MM.1S (cell line): ENCODE results near the gene TUBA4B.

ENCODE experiments used
- DNase-seq: peaks from one replicate; pipeline ENCODE4 v3.0.0-alpha.2; 2015
- H2AFZ ChIP-seq: fragments of 300-600 bp; sonication (generic); 2 replicates; pipeline ENCODE4 v1.6.0; 2016; ENCODE audit warnings: antibody characterized with exemption, low read length
- H3F3A ChIP-seq: fragments of 300-600 bp; sonication (generic); 2 replicates; pipeline ENCODE4 v1.6.1; 2016; ENCODE audit warnings: mild to moderate bottlenecking, antibody characterized with exemption, low read length, moderate library complexity, mixed read lengths; ENCODE audit not compliant: insufficient read depth
- H3K27ac ChIP-seq: fragments of 300-600 bp; sonication (generic); 2 replicates; pipeline ENCODE4 v1.5.1; 2016; ENCODE audit warnings: mild to moderate bottlenecking, low read length
- H3K27me3 ChIP-seq: fragments of 300-600 bp; sonication (generic); replicated peaks from 2 replicates; pipeline ENCODE4 v1.6.0; 2016; ENCODE audit warnings: low read length; ENCODE audit not compliant: insufficient read depth
- H3K36me3 ChIP-seq: fragments of 300-600 bp; sonication (generic); replicated peaks from 2 replicates; pipeline ENCODE4 v1.6.1; 2016; ENCODE audit warnings: mild to moderate bottlenecking, low read length, mixed read lengths; ENCODE audit not compliant: insufficient read depth
- H3K4me1 ChIP-seq: fragments of 300-600 bp; sonication (generic); 2 replicates; pipeline ENCODE4 v1.6.1; 2016; ENCODE audit warnings: low read length, mixed read lengths
- H3K4me2 ChIP-seq: fragments of 300-600 bp; sonication (generic); 2 replicates; pipeline ENCODE4 v1.6.0; 2016; ENCODE audit warnings: low read depth, low read length
- H3K4me3 ChIP-seq: fragments of 300-600 bp; sonication (generic); 2 replicates; pipeline ENCODE4 v1.5.1; 2016; ENCODE audit warnings: low read length, mixed read lengths
- H3K79me2 ChIP-seq: fragments of 300-600 bp; sonication (generic); 2 replicates; pipeline ENCODE4 v1.6.1; 2016; ENCODE audit warnings: mixed run types, low read length, mixed read lengths
- H3K9ac ChIP-seq: fragments of 300-600 bp; sonication (generic); 2 replicates; pipeline ENCODE4 v1.6.1; 2016; ENCODE audit warnings: low read length, mixed read lengths
- H3K9me2 ChIP-seq: fragments of 300-600 bp; sonication (generic); replicated peaks from 2 replicates; pipeline ENCODE4 v1.6.1; 2016; ENCODE audit warnings: mild to moderate bottlenecking, low read length, mixed read lengths; ENCODE audit not compliant: insufficient read depth
- H3K9me3 ChIP-seq: fragments of 300-600 bp; sonication (generic); replicated peaks from 2 replicates; pipeline ENCODE4 v1.6.1; 2016; ENCODE audit warnings: mild to moderate bottlenecking, low read length, mixed read lengths; ENCODE audit not compliant: insufficient read depth
- H4K20me1 ChIP-seq: fragments of 300-600 bp; sonication (generic); 2 replicates; pipeline ENCODE4 v1.6.1; 2016; ENCODE audit warnings: mild to moderate bottlenecking, low read length, moderate library complexity, mixed read lengths; ENCODE audit not compliant: insufficient read depth
- EZH2 ChIP-seq: fragments of 300-600 bp; sonication (generic); optimal IDR thresholded peaks from 2 replicates; pipeline ENCODE3; 2017; ENCODE audit warnings: low read depth, mild to moderate bottlenecking, antibody characterized with exemption, low read length, mixed read lengths
- EZH2phosphoT487 ChIP-seq: fragments of 300-600 bp; sonication (generic); IDR thresholded peaks from 2 replicates; pipeline ENCODE4 v1.6.1; 2018; ENCODE audit warnings: antibody characterized with exemption, low read length
- TF ChIP-seq, protein P1 (sequence below): fragments of 300-600 bp; sonication (generic); IDR thresholded peaks from 2 replicates; pipeline ENCODE4 v1.5.1; 2016; ENCODE audit warnings: antibody characterized with exemption, low read length, mixed read lengths

TUBA4B gene

DNA sequence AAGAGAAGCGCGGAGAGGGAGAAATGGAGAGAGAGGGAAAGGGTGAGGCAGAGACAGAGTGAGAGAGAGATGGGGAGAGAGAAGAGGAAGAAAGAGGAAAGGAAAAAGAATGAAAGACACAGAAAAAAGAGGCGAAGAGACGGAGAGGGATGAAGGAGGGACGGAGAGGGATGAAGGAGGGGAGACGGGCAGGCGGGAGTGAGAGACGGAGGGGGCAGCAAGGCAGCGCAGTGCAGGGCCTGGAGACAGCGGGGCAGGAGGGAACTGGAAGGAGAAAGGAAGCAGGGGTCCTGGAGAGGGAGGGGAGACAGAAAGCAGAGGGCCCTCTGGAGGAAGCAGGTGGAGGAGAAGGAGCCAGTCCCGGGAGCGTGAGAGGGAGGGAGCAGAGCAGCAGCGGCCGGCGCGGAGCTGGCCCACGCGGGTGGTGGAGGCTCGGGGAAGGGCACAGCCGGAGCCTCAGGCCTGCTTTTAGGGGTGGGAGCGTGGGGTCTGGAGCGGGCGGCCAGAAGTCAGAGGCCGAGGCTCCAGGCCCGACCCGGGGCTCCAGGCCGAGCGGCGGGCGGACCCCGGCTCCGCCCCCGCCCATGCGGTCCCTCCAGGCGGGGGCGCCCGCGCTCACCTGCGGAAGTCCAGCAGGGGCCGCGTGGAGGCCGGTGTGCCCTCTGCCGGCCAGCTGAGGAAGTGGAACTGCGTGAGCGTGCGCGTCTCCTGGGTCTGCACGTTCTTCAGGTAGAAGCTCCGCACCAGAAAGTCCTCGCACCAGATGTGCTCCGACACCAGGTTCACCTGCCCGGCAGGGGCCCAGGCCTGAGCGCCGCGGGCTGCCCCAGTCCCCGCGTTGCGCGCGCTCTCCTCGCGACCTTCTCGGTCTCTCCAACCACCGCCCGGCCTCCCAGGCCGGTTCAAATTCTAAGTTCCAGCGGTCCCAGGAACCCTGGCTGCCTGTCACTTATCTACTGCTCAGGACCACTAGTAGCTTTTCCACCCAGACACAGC, 41.6 kb downstream of the TUBA4B start:
- no peaks in the 10 kb centered on the region for H3K36me3 ChIP-seq
- DNase-seq, result peak; percentile 94
- H3K9ac ChIP-seq, result peak overlapping the region; percentile 78
- no peaks in the 10 kb centered on the region for H4K20me1 ChIP-seq
- peaks cover 26% of the 10 kb centered on the region for H3K27me3 ChIP-seq
- H3K4me1 ChIP-seq, result peaks cover 15% of the 10 kb centered on the region
- no peaks in the 10 kb centered on the region for H3K9me2 ChIP-seq
- no peaks in the 10 kb centered on the region for H3K79me2 ChIP-seq
- H3K27ac ChIP-seq, result no peak overlapping the region
- H3K4me2 ChIP-seq, result peak overlapping the region; percentile 97
- H3K9me3 ChIP-seq, result no peaks in the 10 kb centered on the region
- H2AFZ ChIP-seq, result peak overlapping the region; percentile 90
- peak overlapping the region; percentile 73 for H3K4me3 ChIP-seq
- H3F3A ChIP-seq, result peaks cover 5% of the 10 kb centered on the region; the same call in 1 of the 2 replicates
- TF ChIP-seq EZH2, result no peak
- TF ChIP-seq, protein P1, sequence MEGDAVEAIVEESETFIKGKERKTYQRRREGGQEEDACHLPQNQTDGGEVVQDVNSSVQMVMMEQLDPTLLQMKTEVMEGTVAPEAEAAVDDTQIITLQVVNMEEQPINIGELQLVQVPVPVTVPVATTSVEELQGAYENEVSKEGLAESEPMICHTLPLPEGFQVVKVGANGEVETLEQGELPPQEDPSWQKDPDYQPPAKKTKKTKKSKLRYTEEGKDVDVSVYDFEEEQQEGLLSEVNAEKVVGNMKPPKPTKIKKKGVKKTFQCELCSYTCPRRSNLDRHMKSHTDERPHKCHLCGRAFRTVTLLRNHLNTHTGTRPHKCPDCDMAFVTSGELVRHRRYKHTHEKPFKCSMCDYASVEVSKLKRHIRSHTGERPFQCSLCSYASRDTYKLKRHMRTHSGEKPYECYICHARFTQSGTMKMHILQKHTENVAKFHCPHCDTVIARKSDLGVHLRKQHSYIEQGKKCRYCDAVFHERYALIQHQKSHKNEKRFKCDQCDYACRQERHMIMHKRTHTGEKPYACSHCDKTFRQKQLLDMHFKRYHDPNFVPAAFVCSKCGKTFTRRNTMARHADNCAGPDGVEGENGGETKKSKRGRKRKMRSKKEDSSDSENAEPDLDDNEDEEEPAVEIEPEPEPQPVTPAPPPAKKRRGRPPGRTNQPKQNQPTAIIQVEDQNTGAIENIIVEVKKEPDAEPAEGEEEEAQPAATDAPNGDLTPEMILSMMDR, result peak; percentile 96

DNA sequence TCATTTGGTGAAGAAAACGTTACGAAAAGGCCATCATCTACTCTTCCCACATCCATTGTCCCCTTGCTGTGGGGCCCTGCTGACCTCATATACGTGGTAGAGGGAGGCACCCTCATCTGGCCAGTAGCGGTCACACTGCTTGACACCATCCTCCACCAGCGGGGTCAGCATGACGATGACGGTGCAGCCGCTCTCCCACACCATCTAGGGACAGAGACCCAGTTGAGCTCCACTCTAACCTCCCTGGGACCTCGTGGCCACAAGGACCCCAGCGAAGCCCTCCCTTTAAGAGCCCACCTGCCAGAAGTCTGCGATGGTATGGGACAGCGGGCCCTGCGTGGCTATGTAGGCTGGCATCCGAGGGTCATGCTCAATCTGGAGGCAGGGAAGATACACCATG, 43.1 kb downstream of the TUBA4B start:
- no peak overlapping the region for H3K4me2 ChIP-seq
- H3K36me3 ChIP-seq, result no peaks in the 10 kb centered on the region
- H2AFZ ChIP-seq, result no peak overlapping the region
- H3K9ac ChIP-seq, result no peak overlapping the region
- DNase-seq, result no peak
- H3K27ac ChIP-seq, result no peak overlapping the region
- no peaks in the 10 kb centered on the region for H3K9me2 ChIP-seq
- peaks cover 10% of the 10 kb centered on the region; the same call in 1 of the 2 replicates for H3F3A ChIP-seq
- TF ChIP-seq, protein P1, result no peak
- TF ChIP-seq EZH2 (no peak), EZH2phosphoT487 (no peak)
- H3K4me1 ChIP-seq, result peaks cover 21% of the 10 kb centered on the region
- H4K20me1 ChIP-seq, result no peaks in the 10 kb centered on the region
- H3K4me3 ChIP-seq, result no peak overlapping the region
- no peaks in the 10 kb centered on the region for H3K9me3 ChIP-seq
- H3K27me3 ChIP-seq, result peaks cover 29% of the 10 kb centered on the region
- H3K79me2 ChIP-seq, result no peaks in the 10 kb centered on the region

DNA sequence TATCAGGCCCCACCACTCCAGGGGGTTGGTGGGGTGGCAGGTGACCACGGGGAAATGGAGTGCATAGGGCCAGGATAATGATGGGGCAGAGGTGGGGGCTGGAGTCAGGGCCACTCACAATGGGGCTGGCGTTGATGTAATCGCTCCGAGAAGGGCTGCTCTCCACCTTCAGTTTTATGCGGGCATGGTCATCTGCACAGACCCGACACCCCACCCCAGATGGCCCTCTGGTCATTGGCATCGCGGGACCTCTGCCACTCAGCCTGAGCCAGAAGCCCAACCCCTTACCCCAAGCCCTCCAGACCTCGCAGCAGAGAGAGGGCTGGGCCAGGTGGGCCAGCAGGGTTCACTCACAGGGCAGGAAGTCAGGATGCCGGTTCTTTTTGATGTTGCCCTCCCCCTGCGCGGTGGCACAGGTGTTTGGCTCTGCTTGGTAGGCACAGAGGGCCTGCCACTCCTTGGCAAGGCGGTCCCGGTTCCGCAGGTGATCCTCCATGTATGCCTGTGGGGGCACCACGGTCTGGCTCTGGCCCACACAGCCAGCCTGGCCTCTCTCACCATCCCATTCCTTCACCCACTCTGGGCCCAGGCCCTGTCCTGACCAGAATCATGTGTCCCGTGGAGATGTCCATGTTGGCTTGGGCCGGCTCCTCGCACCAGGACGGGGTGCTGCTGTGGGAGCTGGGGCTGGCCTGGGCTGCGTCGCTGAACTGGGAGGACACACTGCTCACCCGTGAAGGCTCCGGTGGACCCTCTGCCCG, 43.8 kb downstream of the TUBA4B start:
- Histone ChIP-seq H3F3A (peaks cover 10% of the 10 kb centered on the region; the same call in 1 of the 2 replicates), H3K9me2 (no peaks in the 10 kb centered on the region), H3K36me3 (no peaks in the 10 kb centered on the region), H3K27me3 (peaks cover 30% of the 10 kb centered on the region), H3K4me3 (no peak overlapping the region), H3K4me2 (no peak overlapping the region), H3K79me2 (no peaks in the 10 kb centered on the region), H3K4me1 (peaks cover 21% of the 10 kb centered on the region), H3K9ac (no peak overlapping the region), H2AFZ (no peak overlapping the region), H3K27ac (no peak overlapping the region), H4K20me1 (no peaks in the 10 kb centered on the region), H3K9me3 (no peaks in the 10 kb centered on the region)
- TF ChIP-seq, protein P1, result no peak
- TF ChIP-seq EZH2phosphoT487, result no peak
- no peak for TF ChIP-seq EZH2
- no peak for DNase-seq
